Fibroblast of mammary gland (primary cell): ENCODE measurements around the gene LLGL1.
"Not testable (repeated sequence)": the region's sequence is repeated elsewhere in the genome, so short reads cannot be mapped to it uniquely, and the experiment has no call there.

Experiments used
- DNase-seq: peaks from one replicate; pipeline ENCODE4 v3.0.0-alpha.2; 2010; ENCODE audit warnings: low read depth
- H3K4me3 ChIP-seq: 2 replicates; pipeline ENCODE4 v1.5.1; 2011; ENCODE audit warnings: low read depth, mild to moderate bottlenecking, low read length, moderate library complexity; ENCODE audit not compliant: control insufficient read depth
- CTCF ChIP-seq: conservative IDR thresholded peaks from 2 replicates; pipeline ENCODE4 v1.5.1; 2011; ENCODE audit warnings: low read depth, low read length, inconsistent platforms; ENCODE audit not compliant: control insufficient read depth, insufficient read depth

The LLGL1 gene

GRCh38 chr17:18203308-18203707 is 22.1 kb upstream of the LLGL1 start:
- no peak for DNase-seq
- TF ChIP-seq CTCF: no peak
- no peak overlapping the region for H3K4me3 ChIP-seq

DNA sequence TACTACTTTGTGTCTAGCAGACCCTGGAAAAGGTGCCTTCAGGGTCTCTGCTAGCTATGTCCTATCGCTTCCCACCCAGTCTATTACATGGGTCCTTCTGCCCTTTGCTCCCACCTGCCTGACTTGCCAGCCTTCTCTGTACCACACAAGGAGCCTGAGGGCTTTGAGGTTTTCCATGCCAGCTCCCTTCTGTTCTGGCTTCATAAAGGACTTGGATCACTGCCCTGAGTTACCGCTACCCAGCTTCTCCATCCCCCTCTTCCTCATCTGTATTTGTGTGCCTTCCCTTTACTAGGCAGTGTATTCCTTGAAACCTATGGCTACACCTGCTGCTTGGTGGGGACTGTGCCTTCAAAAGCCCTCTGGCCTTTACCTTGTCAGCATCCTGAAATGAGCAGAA is 19.6 kb upstream of the LLGL1 start:
- no peak for DNase-seq
- H3K4me3 ChIP-seq: no peak overlapping the region
- no peak for TF ChIP-seq CTCF

DNA sequence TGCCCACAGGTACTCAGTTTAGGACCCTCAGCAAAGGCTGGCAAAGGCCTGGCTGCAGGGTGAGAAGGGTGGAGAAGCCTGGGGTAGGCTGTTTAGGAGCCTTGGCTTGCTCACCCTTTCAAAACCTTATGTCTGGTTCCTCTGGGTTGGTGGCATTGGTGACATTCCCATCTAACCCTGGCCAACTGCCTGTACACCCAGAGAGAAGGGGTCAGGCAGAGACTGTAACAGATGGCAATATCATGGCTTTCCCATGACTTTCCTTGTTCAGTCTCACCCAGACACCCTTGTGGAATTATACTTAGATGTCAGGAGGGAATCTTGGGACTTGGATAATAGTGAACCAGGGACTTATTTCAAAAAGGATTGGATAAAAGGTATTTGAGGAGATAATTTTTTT is 18.5 kb upstream of the LLGL1 start:
- TF ChIP-seq CTCF: no peak
- no peak for DNase-seq
- H3K4me3 ChIP-seq: no peak overlapping the region

GRCh38 chr17:18208092-18208491 is 17.3 kb upstream of the LLGL1 start:
- TF ChIP-seq CTCF: no peak

GRCh38 chr17:18213666-18214270 is 11.7 kb upstream of the LLGL1 start:
- no peak for TF ChIP-seq CTCF
- no peak for DNase-seq
- H3K4me3 ChIP-seq: no peak overlapping the region

More at GRCh38 chr17:18208092-18208491, 17.3 kb upstream of the LLGL1 start:
- no peak for DNase-seq
- no peak overlapping the region for H3K4me3 ChIP-seq

DNA sequence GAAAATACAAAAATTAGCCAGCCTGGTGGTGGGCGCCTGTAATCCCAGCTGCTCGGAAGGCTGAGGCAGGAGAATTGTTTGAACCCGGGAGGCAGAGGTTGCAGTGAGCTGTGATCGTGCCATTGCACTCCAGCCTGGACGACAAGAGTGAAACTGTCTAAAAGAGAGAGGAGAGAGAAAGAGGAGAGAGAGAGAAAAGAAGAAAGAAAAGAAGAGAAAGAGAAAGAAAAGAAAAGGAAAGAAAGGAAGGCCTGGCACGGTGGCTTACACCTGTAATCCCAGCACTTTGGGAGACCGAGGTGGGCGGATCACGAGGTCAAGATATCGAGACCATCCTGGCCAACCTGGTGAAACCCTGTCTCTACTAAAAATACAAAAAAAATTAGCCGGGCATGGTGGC is 8.5 kb upstream of the LLGL1 start:
- DNase-seq: not testable (repeated sequence)

GRCh38 chr17:18217412-18218015 is 7.9 kb upstream of the LLGL1 start:
- peak; percentile 62 for DNase-seq

More for the DNA sequence above, 8.5 kb upstream of the LLGL1 start:
- H3K4me3 ChIP-seq: not testable (repeated sequence)

More at GRCh38 chr17:18217412-18218015, 7.9 kb upstream of the LLGL1 start:
- no peak overlapping the region for H3K4me3 ChIP-seq
- TF ChIP-seq CTCF: peak; percentile 97
